CD4-positive, CD25-positive, alpha-beta regulatory T cell (primary cell): ENCODE results near the gene ST6GALNAC3. TPM values are rescaled to one million over a fixed set of nuclear protein-coding genes. Genes with fewer than 3 reads are reported as not detected.
"Not testable (repeated sequence)": the region's sequence is repeated elsewhere in the genome, so short reads cannot be mapped to it uniquely, and the experiment has no call there.

Source experiments
- ATAC-seq, 2 donors: fragments of 150-1000 bp; cut with Tn5 transposase; one replicate each; pipeline ENCODE4 v1.10.0; 2021; ENCODE audit warnings: low read depth in 2 of 2, moderate number of reproducible peaks in 2 of 2, moderate library complexity in 1 of 2
- DNase-seq, 3 donors: peaks; one replicate each; pipeline versions ENCODE4 v3.0.0 to v3.0.0-alpha.2; 2012 to 2022; ENCODE audit warnings: mixed read lengths in 1 of 3
- H3K27ac ChIP-seq: one replicate; pipeline ENCODE4 v1.7.0; 2013; ENCODE audit warnings: mild to moderate bottlenecking, low read length; ENCODE audit not compliant: insufficient read depth, poor library complexity, severe bottlenecking
- H3K27me3 ChIP-seq: one replicate; pipeline ENCODE4 v1.7.0; 2013; ENCODE audit warnings: low read length; ENCODE audit not compliant: control insufficient read depth, insufficient read depth
- H3K36me3 ChIP-seq: one replicate; pipeline ENCODE4 v1.7.0; 2013; ENCODE audit warnings: mild to moderate bottlenecking, low read length, moderate library complexity; ENCODE audit not compliant: control insufficient read depth, insufficient read depth
- H3K4me1 ChIP-seq: 2 replicates; pipeline ENCODE4 v1.7.0; 2013; ENCODE audit warnings: mild to moderate bottlenecking, low read length; ENCODE audit not compliant: insufficient read depth, control insufficient read depth, poor library complexity, severe bottlenecking
- H3K4me3 ChIP-seq: one replicate; pipeline ENCODE4 v1.7.0; 2013; ENCODE audit warnings: low read depth, mild to moderate bottlenecking, low read length, moderate library complexity
- H3K9me3 ChIP-seq, 2 experiments: 1 replicate in 1 of 2; 2 replicates in 1 of 2; pipeline ENCODE4 v1.7.0; 2013; ENCODE audit warnings: low read length in 2 of 2, mild to moderate bottlenecking in 1 of 2, moderate library complexity in 1 of 2; ENCODE audit not compliant: control insufficient read depth in 2 of 2
- H3K27ac Mint-ChIP-seq, 3 donors: one replicate each; pipeline ENCODE4 v1.8.0; 2020 to 2022; ENCODE audit warnings: mild to moderate bottlenecking in 3 of 3, mixed read lengths in 3 of 3, moderate library complexity in 2 of 3
- H3K27me3 Mint-ChIP-seq: one replicate; pipeline ENCODE4 v1.8.0; 2022; ENCODE audit warnings: mild to moderate bottlenecking, mixed read lengths
- H3K36me3 Mint-ChIP-seq: one replicate; pipeline ENCODE4 v1.8.0; 2020; ENCODE audit warnings: mixed read lengths
- H3K4me1 Mint-ChIP-seq, 4 donors: one replicate each; pipeline ENCODE4 v1.8.0; 2020 to 2022; ENCODE audit warnings: mixed read lengths in 4 of 4, mild to moderate bottlenecking in 1 of 4
- H3K4me3 Mint-ChIP-seq, 4 donors: one replicate each; pipeline ENCODE4 v1.8.0; 2020 to 2022; ENCODE audit warnings: mild to moderate bottlenecking in 4 of 4, mixed read lengths in 4 of 4, moderate library complexity in 3 of 4
- H3K9me3 Mint-ChIP-seq, 7 donors: one replicate each; pipeline ENCODE4 v1.8.0; 2020 to 2022; ENCODE audit warnings: mixed read lengths in 7 of 7, mild to moderate bottlenecking in 3 of 7, moderate library complexity in 2 of 7
- polyA plus RNA-seq, 4 donors: library from polyadenylated mRNA; unstranded; fragments of 300-500 nt; fragmentation: Illumina TruSeq; gene quantifications; one replicate each; pipeline ENCODE4 v1.2.3, GENCODE V29; 2021
- total RNA-seq: library from RNA; stranded (reverse); gene quantifications from one replicate; pipeline ENCODE4 v1.2.3, GENCODE V29; 2022

Gene ST6GALNAC3
- total and polyA plus RNA-seq, 5 donors from 2014 or later = 0.03 to 3.4 (median 0.95) TPM

GRCh38 chr1:76038287-76039004 lies 36.1 kb upstream of the ST6GALNAC3 start:
- H3K9me3 Mint-ChIP-seq = no peaks in the 10 kb centered on the region
- no peak overlapping the region for H3K4me3 ChIP-seq
- ATAC-seq = no peak

DNA sequence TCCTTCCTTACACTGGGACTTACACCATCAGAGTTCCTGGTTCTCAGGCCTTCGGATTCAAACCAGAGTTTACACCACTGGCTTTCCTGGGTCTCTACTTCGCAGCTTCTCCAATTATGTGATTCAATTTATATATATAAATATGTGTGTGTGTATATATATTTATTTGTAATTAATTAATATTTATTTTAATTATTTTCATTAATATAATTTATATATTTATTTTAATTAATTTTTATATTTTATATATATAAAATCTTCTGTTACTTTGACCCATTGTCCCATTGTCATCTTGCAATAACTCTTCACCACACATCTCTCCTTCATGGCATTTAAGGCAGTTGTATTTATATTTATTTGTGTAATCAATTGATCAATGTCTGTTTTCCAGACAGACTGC lies 28.4 kb upstream of the ST6GALNAC3 start:
- Histone ChIP-seq H3K4me3 (no peak overlapping the region), H3K4me1 (no peaks in the 10 kb centered on the region), H3K36me3 (no peaks in the 10 kb centered on the region), H3K27me3 (no peaks in the 10 kb centered on the region), H3K27ac (no peak overlapping the region), H3K9me3 (no peaks in the 10 kb centered on the region)
- no peak for ATAC-seq
- H3K9me3 Mint-ChIP-seq = peaks cover 0 to 3% (median under 1%) of the 10 kb centered on the region in 7 donors
- H3K27ac Mint-ChIP-seq = no peak overlapping the region
- H3K4me1 Mint-ChIP-seq = no peaks in the 10 kb centered on the region
- no peak overlapping the region for H3K4me3 Mint-ChIP-seq
- DNase-seq = no peak
- H3K36me3 Mint-ChIP-seq = no peaks in the 10 kb centered on the region
- H3K27me3 Mint-ChIP-seq = peaks cover 5% of the 10 kb centered on the region

More at GRCh38 chr1:76038287-76039004, 36.1 kb upstream of the ST6GALNAC3 start:
- Histone ChIP-seq H3K27me3 (no peaks in the 10 kb centered on the region), H3K27ac (no peak overlapping the region), H3K4me1 (no peaks in the 10 kb centered on the region), H3K9me3 (no peaks in the 10 kb centered on the region), H3K36me3 (no peaks in the 10 kb centered on the region)
- H3K4me3 Mint-ChIP-seq = no peak overlapping the region
- H3K4me1 Mint-ChIP-seq = no peaks in the 10 kb centered on the region
- peaks cover 4% of the 10 kb centered on the region for H3K27me3 Mint-ChIP-seq
- no peaks in the 10 kb centered on the region for H3K36me3 Mint-ChIP-seq
- H3K27ac Mint-ChIP-seq = peak overlapping the region in 1 of 3 donors; percentile 32
- no peak for DNase-seq

DNA sequence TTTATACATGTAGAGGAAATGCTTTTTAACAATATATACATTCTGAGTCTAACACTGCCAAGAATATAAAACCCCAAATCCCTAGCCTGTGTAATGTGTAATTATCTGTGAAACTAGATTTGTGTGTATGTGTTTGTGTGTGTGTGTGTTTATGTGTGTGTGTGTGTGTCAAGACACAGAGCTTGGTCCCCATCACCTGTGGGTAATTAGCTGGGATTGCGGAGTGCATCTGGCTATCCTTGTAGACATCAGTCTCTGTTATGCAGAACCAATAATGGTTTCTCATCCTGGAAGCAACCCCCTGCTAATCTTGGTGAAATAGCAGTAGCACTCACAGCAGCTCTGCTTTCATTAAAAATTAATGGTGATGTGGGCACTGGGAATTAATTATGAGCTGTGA lies 26.3 kb upstream of the ST6GALNAC3 start:
- no peak overlapping the region for H3K27ac Mint-ChIP-seq
- ATAC-seq = no peak
- no peaks in the 10 kb centered on the region for H3K9me3 ChIP-seq
- DNase-seq = no peak
- H3K4me3 Mint-ChIP-seq = no peak overlapping the region
- H3K9me3 Mint-ChIP-seq = peaks cover 0 to 4% (median 1%) of the 10 kb centered on the region in 7 donors
- no peak overlapping the region for H3K27ac ChIP-seq
- H3K36me3 Mint-ChIP-seq = no peaks in the 10 kb centered on the region
- H3K36me3 ChIP-seq = no peaks in the 10 kb centered on the region
- H3K27me3 ChIP-seq = no peaks in the 10 kb centered on the region
- no peaks in the 10 kb centered on the region for H3K4me1 ChIP-seq
- H3K4me1 Mint-ChIP-seq = no peaks in the 10 kb centered on the region
- H3K4me3 ChIP-seq = no peak overlapping the region
- peaks cover 5% of the 10 kb centered on the region for H3K27me3 Mint-ChIP-seq

GRCh38 chr1:76048926-76049325 lies 25.6 kb upstream of the ST6GALNAC3 start:
- H3K4me1 Mint-ChIP-seq = no peaks in the 10 kb centered on the region
- no peaks in the 10 kb centered on the region for H3K36me3 Mint-ChIP-seq
- Histone ChIP-seq H3K9me3 (no peaks in the 10 kb centered on the region), H3K27ac (no peak overlapping the region), H3K27me3 (no peaks in the 10 kb centered on the region), H3K36me3 (no peaks in the 10 kb centered on the region), H3K4me3 (no peak overlapping the region), H3K4me1 (no peaks in the 10 kb centered on the region)
- no peak overlapping the region for H3K4me3 Mint-ChIP-seq
- H3K27me3 Mint-ChIP-seq = peaks cover 5% of the 10 kb centered on the region
- H3K9me3 Mint-ChIP-seq = peaks cover 0 to 4% (median 1%) of the 10 kb centered on the region in 7 donors
- DNase-seq (no peak), ATAC-seq (no peak)
- H3K27ac Mint-ChIP-seq = no peak overlapping the region

DNA sequence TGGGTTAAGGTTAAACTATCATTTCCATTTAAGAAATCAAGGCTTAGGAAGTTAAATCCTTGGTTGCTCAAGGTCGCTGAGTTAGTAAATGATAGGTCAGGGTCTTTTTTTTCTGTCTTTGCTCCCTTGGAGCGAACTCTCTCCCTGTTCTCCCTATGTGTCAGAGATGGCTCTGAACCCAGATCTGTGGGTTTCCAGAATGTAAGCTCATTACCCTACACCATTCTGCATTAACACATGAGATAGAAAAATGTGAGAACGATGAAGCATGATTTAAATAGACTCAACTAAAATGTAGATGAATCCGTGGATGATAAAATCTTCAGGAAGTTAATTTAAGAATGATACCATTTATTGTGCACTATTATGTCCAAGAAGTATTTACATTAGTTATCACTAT lies 25.0 kb upstream of the ST6GALNAC3 start:
- H3K27ac Mint-ChIP-seq = no peak overlapping the region
- ATAC-seq (no peak), DNase-seq (no peak)
- no peak overlapping the region for H3K4me3 Mint-ChIP-seq
- Histone ChIP-seq H3K4me1 (no peaks in the 10 kb centered on the region), H3K27ac (no peak overlapping the region), H3K9me3 (no peaks in the 10 kb centered on the region), H3K36me3 (no peaks in the 10 kb centered on the region), H3K27me3 (no peaks in the 10 kb centered on the region), H3K4me3 (no peak overlapping the region)
- H3K36me3 Mint-ChIP-seq = no peaks in the 10 kb centered on the region
- peaks cover 0 to 4% (median 1%) of the 10 kb centered on the region in 7 donors for H3K9me3 Mint-ChIP-seq
- no peaks in the 10 kb centered on the region for H3K4me1 Mint-ChIP-seq
- peaks cover 5% of the 10 kb centered on the region for H3K27me3 Mint-ChIP-seq

DNA sequence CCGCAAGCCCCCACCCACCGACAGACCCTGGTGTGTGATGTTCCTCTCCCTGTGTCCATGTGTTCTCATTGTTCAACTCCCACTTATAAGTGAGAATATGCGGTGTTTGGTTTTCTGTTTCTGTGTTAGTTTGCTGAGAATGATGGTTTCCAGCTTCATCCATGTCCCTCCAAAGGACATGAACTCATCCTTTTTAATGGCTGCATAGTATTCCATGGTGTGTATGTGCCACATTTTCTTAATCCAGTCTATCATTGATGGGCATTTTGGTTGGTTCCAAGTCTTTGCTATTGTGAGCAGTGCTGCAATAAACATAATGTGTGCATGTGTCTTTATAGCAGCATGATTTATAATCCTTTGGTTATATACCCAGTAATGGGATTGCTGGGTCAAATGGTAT lies 24.5 kb upstream of the ST6GALNAC3 start:
- not testable (repeated sequence) for H3K9me3 ChIP-seq, H3K27me3 Mint-ChIP-seq, H3K4me3 ChIP-seq, H3K27me3 ChIP-seq, H3K4me1 Mint-ChIP-seq, H3K9me3 Mint-ChIP-seq, H3K27ac ChIP-seq, H3K27ac Mint-ChIP-seq, H3K36me3 ChIP-seq, ATAC-seq, DNase-seq, H3K36me3 Mint-ChIP-seq, H3K4me3 Mint-ChIP-seq, H3K4me1 ChIP-seq

DNA sequence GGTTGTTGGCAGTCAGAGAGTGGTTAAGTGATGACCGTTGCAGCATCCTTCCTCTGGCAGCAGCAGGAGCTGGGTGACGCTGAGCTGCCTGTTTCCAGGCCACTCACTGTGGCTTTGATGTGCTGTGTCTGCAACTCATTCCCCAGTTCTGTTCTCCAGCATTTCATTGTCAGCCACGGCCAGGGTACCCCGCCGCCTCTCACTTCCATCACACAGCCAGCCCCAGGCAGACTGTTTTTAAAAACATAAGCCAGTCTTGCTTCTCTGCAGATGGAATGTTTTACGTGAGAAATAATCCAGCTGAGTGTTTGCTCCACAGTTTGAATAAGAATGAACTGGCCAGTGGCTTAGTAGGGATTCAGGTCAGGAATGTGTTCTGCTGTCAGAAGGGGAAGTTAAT lies 21.5 kb upstream of the ST6GALNAC3 start:
- no peak for DNase-seq
- H3K4me1 ChIP-seq = no peaks in the 10 kb centered on the region
- Mint-ChIP-seq H3K36me3 (no peaks in the 10 kb centered on the region), H3K4me3 (no peak overlapping the region), H3K27ac (peak overlapping the region in 1 of 3 donors; percentile 9), H3K4me1 (no peaks in the 10 kb centered on the region), H3K9me3 (peaks cover 0 to 4% (median 2%) of the 10 kb centered on the region in 7 donors), H3K27me3 (no peaks in the 10 kb centered on the region)
- H3K27ac ChIP-seq = no peak overlapping the region
- no peak for ATAC-seq
- H3K36me3 ChIP-seq = no peaks in the 10 kb centered on the region
- H3K27me3 ChIP-seq = no peaks in the 10 kb centered on the region
- no peak overlapping the region for H3K4me3 ChIP-seq
- no peaks in the 10 kb centered on the region for H3K9me3 ChIP-seq

GRCh38 chr1:76054359-76054758 lies 20.2 kb upstream of the ST6GALNAC3 start:
- Histone ChIP-seq H3K4me1 (no peaks in the 10 kb centered on the region), H3K27me3 (no peaks in the 10 kb centered on the region), H3K4me3 (no peak overlapping the region), H3K27ac (no peak overlapping the region), H3K36me3 (no peaks in the 10 kb centered on the region), H3K9me3 (no peaks in the 10 kb centered on the region)
- Mint-ChIP-seq H3K36me3 (no peaks in the 10 kb centered on the region), H3K4me3 (no peak overlapping the region), H3K4me1 (no peaks in the 10 kb centered on the region), H3K27ac (no peak overlapping the region), H3K27me3 (no peaks in the 10 kb centered on the region), H3K9me3 (peaks cover 0 to 4% (median 2%) of the 10 kb centered on the region in 7 donors)
- no peak for ATAC-seq
- DNase-seq = no peak
